Measurements from ENCODE around the gene CCND2.
"Not testable (repeated sequence)": the region's sequence is repeated elsewhere in the genome, so short reads cannot be mapped to it uniquely, and the experiment has no call there.

The CCND2 gene

DNA sequence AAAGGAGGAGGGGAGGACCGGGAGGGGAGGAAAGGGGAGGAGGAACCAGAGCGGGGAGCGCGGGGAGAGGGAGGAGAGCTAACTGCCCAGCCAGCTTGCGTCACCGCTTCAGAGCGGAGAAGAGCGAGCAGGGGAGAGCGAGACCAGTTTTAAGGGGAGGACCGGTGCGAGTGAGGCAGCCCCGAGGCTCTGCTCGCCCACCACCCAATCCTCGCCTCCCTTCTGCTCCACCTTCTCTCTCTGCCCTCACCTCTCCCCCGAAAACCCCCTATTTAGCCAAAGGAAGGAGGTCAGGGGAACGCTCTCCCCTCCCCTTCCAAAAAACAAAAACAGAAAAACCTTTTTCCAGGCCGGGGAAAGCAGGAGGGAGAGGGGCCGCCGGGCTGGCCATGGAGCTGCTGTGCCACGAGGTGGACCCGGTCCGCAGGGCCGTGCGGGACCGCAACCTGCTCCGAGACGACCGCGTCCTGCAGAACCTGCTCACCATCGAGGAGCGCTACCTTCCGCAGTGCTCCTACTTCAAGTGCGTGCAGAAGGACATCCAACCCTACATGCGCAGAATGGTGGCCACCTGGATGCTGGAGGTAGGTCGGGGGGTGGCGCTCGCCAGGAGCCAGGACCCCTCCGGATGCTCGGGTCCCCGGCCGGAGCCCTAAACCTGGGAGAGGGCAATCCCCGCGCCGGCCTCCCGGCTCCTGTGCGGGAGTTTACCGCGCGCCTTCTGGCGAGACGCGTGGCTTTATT is at the start of gene CCND2:
TSS of gene CCND2 (plus strand) at position 111 of the 744 bp plus-strand sequence. CDS start at position 390, 279 bp downstream.
- DNase-seq: peak; percentile 84

- no peak for DNase-seq
These were observed 49.2 kb upstream of the CCND2 start for GRCh38 chr12:4224206-4224889.

DNA sequence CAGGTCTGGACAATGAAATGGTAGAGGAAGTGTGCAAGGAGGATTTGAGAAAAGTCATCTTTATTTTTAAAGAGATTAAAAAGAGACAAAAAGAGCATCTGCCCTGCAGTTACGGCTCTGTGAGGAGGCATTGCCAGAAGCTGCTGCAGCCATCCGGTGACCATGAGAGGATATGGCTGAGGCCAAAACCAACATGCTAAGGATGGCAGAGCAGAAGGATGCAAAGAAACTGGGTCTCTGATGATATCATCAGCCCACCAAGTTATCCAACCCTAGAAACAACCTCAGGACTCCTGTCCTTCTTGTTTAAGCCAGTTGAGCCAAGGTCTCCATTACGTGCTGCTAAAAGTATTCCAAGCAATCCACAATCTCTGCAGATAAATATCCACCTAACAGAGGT is 48.0 kb upstream of the CCND2 start:
- DNase-seq: no peak

GRCh38 chr12:4227046-4227445 is 46.5 kb upstream of the CCND2 start:
- DNase-seq: no peak

DNA sequence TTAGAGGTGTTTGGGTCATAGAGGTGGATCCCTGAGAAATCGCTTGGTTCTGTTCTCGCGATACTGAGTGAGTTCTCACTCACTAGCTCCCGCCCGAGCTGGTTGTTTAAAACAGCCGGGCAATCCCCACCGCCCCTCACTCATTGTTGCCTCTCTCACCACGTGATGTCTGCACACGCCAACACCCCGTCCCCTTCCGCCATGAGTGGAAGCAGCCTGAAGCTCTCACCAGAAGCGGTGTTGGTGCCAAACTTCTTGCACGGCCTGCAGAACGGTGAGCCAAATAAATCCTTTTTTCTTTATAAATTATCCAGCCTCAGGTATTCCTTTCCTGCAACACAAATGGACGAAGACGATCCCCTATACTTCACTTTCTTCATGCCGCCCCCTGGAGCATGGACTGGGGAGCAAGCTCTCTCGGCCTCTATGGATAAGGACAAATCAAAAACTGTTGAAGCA is 45.4 kb upstream of the CCND2 start:
- no peak for DNase-seq

- no peak for DNase-seq
These were observed 43.0 kb upstream of the CCND2 start for GRCh38 chr12:4230526-4230925.

DNA sequence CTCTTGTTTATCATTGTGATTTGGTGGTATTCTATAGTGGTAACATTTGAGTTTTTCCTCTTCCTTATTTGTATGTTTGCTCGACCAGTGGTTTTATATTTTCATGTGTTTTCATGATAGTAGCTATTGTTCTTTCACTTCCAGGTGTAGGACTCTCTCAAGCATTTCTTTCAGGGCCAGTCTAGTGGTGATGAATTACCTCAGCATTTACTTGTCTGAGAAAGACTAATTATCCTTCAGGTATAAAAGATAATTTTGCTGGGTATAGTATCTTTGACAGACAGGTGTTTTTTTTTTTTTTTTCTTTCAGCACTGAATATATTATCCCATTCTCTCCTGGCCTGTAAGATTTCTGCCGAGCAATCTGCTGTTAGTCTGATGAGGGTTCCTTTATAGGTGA is 35.0 kb upstream of the CCND2 start:
- no peak for DNase-seq

DNA sequence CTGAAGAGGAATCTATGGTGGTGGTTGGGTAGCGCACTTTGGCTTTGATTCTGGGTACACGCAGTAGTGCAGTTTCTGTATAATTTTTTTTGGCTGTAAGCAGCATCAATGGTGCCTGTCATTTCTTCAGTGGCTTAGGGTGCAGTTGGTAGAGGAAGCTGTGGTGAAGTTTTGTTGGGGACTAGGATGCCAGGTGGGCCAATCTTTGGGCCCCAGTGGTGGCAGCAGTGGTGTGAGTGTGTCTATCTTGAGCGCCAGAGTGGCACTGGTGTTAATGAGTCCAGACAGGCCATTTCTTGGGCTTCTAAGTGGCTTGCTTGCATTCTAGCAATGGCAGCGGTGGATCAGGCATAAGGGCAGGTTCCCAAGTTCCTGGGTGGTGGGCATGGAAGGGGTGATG is 33.8 kb upstream of the CCND2 start:
- DNase-seq: no peak

- no peak for DNase-seq
These were observed 33.3 kb upstream of the CCND2 start for GRCh38 chr12:4240161-4240783.

DNA sequence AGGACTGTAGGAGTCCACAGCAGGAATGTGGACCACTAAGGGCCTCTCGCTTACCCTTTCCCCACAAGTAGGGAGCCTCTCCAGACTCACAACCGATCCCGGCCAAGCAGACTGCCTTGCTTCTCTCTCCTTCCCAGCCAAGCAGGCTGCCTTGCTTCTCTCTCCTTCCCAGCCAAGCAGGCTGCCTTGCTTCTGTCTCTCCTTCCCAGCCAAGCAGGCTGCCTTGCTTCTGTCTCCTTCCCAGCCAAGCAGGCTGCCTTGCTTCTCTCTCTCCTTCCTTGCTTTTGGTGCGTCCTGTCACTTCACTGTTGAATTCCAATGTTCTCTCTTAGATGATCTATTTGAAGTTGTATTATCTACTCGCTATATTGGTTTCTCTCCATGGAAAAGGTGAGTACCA is 32.6 kb upstream of the CCND2 start:
- no peak for DNase-seq

DNA sequence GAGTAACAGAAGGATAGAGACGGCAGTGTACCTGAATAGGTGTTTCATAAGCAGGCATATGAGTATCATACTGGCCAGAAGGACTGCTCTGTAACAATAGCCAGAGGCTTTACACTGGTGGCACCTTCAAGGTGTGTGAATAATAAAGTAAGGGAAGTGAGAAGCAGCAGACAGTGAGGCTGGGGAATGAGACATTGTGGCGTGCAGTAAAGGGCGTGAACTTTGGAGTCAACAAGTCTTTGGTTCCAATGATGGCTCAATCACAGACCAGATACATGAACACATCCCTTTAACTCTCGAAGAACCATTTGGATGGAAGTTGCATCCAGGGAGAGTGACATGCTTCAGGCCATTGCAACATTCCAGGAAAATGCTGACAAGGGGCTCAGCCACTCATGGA is 32.0 kb upstream of the CCND2 start:
- no peak for DNase-seq

- no peak for DNase-seq
These were observed 31.0 kb upstream of the CCND2 start for GRCh38 chr12:4242595-4242994.

DNA sequence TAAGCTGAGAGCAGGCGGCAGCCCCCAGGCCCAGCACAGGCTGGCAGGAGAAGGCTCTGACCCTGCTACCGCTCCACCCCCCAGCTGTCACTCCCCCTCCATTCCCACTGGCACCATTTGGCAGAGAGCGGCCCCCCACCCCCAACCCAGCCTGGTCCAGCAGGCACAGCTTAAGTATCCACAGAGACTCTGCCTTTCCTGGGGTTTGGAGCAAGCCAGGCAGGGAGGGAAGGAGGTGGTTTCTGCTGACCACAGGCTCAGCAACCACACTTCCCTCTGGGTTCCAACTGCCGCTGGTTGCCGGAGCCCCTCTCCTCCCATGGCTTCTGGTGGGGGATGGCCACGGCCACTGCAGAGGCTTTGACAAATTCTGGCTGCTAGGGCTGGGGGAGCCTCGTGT is 30.5 kb upstream of the CCND2 start:
- no peak for DNase-seq

DNA sequence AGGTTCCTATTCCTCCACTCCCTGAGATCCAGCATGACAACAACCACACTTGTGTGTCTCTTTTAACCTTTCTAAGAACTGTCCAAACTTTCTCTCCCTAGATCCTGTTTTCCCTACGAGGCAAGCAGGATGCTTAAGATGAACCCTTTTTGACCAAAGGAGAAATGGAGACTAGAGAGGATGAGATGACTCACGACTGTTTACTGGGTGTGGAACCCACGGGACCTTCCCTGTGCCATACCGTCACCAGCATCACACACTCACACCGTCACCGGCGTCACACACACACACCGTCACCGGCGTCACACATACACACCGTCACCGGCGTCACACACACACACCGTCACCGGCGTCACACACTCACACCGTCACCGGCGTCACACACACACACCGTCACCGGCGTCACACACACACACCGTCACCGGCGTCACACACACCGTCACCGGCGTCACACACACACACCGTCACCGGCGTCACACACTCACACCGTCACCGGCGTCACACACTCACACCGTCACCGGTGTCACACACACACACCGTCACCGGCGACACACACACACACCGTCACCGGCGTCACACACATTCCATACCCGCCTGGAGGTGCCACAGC is 30.0 kb upstream of the CCND2 start:
- not testable (repeated sequence) for DNase-seq

DNA sequence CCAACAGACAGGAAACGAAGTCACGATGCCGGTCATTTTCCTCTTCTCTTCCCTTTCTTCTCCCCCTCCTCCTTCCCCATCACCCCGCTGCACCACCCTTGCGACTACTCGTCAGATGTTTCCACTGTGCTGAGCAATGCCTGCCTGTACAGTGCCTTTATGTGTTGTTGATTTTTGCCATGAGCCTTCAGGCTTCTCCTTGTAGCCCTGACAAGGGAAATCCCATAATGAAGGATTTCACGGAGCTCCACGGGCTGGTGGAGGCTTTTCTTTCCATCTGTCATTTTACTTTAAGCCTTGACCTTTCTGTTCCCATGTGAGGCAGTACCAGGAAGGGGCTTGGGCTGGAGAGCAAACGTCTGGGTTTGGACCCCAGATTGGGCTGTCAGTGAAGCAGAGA is 28.7 kb upstream of the CCND2 start:
- no peak for DNase-seq

DNA sequence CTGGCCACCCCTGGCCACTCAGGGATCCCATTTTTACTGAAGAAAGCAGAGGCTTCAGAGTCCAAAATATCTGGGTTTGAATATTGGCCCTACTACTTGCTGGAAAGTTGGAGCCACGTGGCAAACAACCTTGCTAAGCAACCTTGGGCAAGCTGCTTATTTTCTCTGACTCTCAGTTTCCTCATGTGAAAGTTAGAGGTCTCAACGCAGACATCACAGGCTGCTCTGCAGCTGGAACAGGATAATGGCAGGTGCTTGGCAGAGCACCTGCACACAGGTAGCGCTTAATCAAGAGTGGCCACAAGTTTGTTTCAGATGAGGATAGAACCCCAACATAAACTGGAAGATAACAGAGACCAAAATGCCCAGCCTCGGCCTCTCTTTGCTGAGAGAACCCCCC is 28.1 kb upstream of the CCND2 start:
- DNase-seq: no peak

DNA sequence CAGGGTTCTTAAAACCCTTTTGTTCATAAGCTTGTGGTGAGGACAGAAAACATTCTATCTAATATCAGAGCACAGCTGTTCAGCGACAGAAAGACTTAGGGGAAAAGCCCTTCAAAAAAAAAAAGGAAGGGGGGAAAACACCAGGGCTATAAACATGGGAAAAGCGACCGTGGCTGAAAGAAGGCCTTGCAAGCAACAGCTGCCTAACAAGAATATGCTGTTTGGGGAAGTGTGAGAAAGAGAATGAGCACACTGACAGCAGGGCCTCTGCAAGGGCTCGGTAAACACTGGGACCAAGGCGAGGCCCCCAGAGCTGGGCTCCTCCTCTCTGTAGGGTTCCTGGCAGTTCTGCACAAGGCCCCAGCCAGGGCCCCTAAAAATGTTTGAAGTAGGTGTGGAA is 27.4 kb upstream of the CCND2 start:
- DNase-seq: no peak

GRCh38 chr12:4250691-4251090 is 22.9 kb upstream of the CCND2 start:
- DNase-seq: no peak

- DNase-seq: no peak
These were observed 22.2 kb upstream of the CCND2 start for GRCh38 chr12:4251216-4251891.

DNA sequence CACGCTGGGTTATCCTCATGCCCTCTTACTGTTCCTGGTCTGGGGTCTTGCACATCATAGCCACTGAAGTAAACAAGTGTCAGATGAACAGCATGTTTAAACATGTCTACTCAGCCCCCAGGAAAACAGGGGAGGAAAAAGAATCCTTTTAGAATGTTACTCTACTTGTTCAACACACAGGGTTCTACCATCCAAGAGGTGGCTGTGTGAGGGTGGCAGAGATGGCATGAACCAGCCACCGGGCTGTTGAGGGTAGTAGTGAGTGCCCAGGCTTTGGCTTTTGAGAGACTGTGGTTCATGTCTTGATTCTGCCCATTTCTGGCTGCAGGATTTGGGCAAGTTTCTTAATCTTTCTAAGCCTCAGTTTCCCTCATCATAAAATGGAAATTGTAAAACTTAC is 21.6 kb upstream of the CCND2 start:
- DNase-seq: no peak

- DNase-seq: no peak
These were observed 21.0 kb upstream of the CCND2 start for GRCh38 chr12:4252601-4253000.

DNA sequence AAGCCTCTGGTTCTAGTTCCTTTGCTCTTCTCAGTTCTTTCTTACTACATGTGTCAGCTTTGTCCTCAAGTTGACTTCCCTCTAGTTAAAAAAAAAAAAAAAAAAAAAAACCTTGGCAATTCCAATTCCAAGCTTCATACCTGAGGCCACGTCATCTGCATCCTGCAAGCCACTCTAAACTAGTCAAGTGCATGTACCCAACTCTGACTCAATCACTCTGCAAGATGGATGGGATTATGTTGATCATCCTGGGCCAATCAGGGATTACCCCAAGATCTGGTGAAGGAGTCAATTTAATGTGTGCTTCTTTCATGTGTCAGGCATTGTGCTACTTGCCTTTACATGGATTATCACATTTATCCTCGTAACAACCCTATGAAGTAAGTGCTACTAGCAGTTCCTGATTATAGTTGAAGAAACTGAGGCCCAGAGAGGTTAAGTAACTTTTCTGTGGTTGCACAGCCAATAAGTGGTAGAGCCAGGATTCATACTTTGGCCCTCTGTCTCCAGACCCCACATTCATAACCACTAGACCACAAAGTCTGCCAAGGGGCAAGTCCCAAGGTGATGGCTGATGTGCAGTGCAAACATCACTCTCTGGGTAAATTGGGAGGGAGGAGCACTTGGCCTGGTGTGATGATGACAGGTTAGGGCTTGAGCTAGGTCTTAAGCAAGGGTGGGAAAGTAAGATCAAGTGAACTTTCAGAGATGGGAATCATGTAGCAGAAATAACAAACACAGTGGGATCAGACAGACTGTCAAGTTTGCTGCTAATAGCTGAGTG is 17.3 kb upstream of the CCND2 start:
- DNase-seq: no peak

All from fibroblast of upper back skin (primary cell).